Hematopoietic multipotent progenitor cell treated with erythropoietin and hydrocortisone succinate and interleukin-3 and kit ligand, for 4 days (in vitro differentiated cells): ENCODE data around the gene ZSWIM4.
"Not testable (repeated sequence)": the region's sequence is repeated elsewhere in the genome, so short reads cannot be mapped to it uniquely, and the experiment has no call there.

ENCODE experiments used
- DNase-seq: peaks from one replicate; pipeline ENCODE4 v3.0.0-alpha.2; 2015

ZSWIM4 gene

DNA sequence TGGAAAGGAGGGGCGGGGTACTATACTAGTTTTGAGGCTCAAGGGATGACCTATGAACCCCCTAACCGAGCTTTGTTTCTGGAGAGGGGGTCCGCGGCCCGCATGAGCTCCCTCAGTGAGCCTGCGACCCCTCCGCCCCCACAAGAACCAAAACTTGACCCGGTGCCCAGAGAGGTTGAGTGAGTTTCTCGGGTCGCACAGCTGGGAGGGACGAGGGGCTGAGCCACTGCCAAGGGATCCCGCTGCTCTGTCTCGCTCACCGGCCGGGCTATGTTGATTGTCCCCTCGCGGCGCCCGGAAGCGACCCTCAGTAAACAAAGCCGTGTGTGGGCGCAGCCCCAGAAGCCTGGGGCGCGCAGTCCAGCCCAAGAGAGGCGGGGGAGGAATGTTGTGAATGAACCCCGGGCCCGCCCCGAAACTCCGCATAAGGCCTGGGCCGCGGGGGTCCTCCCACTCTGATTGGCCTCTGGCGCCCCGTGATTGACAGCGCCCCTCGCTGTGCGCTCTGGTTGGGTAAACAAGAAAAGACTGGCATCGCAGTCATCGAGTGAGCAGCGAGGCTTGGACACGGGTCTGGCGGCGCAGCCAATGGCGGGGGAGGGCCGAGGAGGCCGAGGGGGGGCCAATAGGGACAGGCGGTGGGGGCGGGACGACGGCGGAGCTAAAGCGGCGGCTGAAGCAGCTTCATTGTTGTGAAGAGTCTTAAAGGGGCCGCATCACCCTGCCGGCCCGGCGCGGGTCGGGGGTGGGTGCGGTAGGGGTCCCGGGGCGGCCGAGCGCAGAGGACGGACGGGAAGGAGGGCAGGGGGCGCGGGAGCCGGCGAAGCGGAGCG is at the start of gene ZSWIM4:
Gene ZSWIM4, plus strand, starts transcription at position 687 of the 833 bp plus-strand sequence. CDS start 206 bp downstream, outside the sequence.
- peak; percentile 100 for DNase-seq

DNA sequence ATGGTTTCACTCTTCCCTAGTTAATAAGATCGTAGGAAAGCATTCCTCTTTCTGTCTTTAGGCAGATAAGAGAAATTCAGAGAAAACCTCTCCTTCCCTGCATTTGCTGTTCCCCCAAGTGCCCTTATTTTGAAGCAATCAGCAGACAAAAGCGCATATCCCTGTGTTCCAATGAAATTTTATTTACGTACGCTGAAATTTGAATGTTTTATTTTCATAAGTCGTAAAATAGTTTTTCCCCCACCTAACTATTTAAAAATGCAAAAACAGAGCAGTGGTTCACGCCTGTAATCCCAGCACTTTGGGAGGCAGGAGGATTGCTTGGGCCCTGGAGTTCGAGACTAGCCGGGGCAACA is 48.2 kb upstream of the ZSWIM4 start:
- DNase-seq = no peak

DNA sequence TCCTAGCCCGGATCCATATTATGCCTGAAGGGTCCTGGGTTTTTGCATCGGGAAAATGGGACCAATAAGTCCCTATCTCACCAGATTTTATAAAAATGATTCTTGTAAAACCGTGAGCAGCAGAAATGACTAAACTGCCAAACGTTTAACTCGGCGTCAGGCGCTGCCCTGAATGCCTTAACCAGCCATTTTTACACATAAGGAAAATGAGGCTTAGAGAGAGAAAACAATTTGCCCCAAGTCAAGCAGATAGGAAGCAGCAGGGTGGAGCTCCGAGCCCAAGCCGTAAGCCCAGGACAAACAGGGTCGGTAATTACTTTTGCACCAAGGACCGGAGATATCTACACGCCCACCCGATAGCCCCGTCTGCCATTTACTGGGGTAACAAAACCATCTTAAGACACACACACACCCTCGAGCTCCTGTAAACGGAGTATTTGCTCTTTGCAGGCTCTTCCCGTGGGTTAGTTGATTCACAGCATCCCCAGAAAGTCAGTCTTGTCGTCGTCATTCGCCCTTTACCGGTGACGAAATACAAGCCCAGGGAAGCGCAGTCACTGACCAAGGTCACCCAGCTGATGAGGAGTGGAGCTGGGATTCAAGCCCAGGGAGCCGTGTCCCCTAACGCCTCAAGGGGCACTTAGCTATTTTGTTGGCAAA is 46.9 kb upstream of the ZSWIM4 start:
- DNase-seq = peak; percentile 46

DNA sequence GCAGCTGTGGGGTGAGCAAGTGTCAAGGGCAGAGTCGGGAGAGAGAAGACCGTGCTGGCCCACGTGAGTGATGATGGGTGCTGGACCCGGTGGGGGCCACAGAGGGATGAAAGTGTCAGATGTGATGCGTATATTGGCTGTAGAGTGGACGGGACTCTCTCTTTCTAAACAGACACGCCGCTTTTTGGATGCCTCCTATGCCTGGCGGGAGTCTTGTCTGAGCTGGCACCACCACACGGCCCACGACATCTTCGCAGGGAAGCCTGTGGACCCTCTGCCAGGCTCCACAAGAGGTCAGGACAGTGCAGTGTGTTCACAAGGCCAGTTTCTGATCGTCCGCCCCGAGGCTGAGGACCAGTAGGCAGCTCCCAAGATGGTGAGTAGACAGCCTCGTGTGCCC is 43.8 kb upstream of the ZSWIM4 start:
- DNase-seq = no peak

DNA sequence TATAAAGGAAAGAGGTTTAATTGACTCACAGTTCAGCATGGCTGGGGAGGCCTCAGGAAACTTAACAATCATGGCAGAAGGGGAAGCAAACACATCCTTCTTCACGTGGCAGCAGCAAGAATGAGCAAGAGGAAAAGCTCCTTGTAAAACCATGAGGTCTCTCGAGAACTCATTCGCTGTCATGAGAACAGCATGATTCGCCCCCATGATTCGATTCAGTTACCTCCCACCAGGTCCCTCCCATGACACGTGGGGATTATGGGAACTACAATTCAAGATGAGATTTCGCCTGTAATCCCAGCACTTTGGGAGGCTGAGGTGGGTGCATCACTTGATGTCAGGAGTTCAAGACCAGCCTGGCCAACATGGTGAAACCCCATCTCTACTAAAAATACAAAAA is 41.6 kb upstream of the ZSWIM4 start:
- DNase-seq = not testable (repeated sequence)

DNA sequence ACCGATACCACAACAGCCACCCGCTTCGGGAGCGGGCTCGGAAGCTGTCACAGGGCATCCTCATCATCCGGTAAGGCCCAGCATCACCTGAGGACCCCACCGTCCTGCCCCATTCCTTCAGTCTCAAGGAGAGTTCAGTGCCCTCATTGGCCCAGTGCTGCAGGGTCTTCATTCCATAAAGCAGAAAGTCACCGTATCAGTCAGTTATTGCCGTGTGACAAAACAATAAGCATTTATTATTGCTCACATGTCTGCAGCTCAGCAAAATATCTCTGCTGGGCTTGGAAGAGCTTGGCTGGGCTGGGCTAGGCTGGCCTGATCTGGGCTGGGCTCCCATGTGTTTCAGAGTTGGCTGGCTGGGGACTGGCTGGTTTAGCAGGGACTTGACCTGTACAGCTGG is 39.0 kb upstream of the ZSWIM4 start:
- no peak for DNase-seq

DNA sequence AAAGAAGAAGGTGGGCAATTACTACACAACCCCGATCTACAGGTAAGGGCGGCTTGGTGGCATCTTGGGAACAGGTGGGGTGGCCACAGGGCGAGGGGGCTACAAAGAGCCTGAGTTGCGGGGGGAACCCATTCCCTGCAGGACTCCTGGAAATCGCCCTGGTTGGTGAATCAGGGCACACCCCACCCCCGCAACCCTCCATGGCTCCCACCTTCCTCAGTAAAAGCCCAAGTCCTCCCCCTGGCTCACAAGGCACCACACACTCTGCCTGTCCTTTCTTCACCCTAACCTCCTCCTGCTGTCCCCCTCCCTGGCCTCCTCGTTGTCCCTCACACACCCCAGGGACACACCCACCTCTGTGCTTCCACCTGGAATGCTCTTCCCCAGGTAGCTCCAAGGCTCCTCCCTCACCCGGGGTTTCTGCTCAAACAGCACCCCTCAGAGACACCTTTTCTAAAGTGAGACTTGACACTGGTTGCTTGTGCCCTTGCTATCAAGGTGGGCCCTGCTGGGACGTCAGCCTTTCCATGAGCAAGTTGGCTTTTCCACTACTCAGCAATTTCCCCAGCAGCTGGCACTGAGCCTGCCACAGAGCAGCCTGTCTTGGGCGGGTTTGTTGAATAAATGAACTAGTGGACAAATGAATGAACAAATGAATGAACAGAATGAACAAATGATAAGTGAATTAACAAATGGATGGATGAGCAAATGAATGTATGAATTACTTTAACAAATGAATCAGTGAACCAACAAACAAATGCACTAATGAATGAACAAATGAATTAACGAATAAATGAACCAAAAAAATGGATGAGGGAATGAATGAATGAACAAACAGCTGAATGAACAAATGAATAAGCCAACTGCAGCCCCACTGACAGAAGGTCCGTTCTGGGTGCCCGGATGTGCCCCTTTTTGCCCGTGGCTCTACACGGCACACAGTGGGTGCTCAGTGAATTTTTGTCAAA is 37.2 kb upstream of the ZSWIM4 start:
- DNase-seq = no peak

DNA sequence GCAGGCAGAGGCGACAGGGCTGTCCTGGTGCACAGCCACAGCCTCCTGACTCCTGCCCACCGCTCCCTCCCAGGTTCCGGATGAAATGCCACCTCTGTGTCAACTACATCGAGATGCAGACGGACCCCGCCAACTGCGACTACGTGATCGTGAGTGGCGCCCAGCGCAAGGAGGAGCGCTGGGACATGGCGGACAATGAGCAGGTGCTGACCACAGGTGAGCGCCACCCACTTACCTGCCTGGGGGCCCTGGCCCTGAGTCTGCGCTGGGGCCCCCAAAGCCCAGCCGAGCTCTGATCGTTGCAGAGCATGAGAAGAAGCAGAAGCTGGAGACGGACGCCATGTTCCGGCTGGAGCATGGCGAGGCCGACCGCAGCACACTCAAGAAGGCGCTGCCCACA is 36.4 kb upstream of the ZSWIM4 start:
- DNase-seq = no peak

DNA sequence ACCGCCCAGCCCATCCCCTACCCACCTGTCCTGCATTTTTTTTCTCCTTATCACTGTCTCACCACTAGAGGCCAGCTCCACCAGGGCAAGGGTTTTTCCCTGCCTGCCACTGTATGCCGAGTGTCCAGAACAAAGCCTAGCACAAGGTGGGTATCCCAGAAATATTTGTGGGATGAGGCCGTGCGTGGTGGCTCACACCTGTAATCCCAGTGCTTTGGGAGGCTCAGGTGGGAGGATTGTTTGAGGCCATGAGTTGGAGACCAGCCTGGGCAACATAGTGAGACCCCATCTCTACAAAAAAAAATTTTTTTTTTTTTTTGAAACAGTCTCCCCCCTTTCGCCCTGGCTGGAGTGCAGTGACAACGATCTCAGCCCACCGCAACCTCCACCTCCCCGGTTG is 33.8 kb upstream of the ZSWIM4 start:
- DNase-seq = no peak

DNA sequence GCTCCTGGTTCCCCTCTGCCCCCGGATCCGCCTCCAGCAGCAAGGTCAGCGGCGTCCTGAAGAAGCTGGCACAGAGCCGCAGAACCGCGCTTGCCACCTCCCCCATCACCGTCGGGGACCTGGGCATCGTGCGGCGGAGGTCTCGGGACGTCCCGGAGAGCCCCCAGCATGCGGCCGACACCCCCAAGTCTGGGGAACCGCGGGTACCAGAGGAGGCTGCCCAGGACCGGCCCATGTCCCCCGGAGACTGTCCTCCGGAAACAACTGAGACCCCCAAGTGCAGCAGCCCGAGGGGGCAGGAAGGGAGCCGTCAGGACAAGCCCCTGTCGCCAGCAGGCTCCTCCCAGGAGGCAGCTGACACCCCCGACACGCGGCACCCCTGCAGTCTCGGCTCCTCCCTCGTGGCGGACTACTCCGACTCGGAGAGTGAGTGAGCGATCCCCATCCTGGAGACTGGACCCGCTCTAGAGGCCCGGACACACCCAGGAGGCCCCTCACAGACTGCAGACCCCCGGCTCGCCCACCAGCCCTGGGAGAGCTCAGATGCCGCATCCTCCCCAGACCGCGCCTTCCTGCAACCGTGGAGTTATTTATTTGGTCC is 32.5 kb upstream of the ZSWIM4 start:
- no peak for DNase-seq

DNA sequence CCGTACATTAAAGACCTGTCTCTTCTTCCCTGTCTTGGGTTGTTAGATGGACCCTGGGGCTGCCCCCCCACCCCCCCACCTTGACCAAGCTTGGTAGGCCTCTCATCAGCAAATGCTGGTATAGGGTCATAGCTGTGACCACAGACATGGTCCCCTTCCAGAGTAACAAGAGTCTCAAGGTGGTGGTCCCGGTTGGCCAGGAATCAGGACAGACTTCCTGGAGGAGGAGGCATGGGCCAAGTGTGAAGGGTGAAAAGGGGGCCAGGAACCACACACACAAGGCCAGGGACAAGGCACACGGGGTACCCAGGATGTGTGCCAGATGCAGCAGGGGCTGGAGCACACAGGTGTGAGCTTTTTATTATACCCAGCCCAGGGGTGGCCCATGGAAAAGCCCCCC is 32.0 kb upstream of the ZSWIM4 start:
- DNase-seq = no peak

DNA sequence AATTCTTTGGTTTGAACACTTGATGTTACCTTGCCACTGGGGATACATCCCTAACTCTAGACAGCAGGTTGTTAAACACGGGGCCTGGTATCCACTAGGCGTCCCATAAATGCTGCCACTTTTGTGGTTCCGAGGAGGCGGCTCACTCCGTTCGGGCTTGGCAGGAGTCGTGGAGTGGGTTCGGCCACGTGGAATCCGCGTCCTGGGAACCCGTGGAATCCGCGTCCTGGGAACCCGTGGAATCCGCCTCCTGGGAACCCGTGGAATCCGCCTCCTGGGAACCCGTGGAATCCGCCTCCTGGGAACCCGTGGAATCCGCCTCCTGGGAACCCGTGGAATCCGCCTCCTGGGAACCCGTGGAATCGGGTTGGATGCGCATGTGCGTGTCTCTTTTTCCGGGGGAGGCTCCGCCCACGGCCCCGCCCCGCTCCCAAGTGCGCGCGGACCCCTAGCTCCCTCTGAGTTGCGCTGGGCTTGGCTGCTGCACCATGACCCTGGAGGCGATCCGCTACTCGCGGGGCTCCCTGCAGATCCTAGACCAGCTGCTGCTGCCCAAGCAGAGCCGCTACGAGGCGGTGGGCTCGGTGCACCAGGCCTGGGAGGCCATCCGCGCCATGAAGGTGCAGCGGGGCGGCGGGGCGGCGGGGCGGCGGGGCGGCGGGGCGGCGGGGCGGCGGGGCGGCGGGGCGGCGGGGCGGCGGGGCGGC is 31.0 kb upstream of the ZSWIM4 start, which contains the start of gene MRI1:
Gene MRI1, plus strand, starts transcription at position 422 of the 707 bp plus-strand sequence. Its CDS starts 67 bp downstream, at position 489.
- DNase-seq = peak; percentile 86

DNA sequence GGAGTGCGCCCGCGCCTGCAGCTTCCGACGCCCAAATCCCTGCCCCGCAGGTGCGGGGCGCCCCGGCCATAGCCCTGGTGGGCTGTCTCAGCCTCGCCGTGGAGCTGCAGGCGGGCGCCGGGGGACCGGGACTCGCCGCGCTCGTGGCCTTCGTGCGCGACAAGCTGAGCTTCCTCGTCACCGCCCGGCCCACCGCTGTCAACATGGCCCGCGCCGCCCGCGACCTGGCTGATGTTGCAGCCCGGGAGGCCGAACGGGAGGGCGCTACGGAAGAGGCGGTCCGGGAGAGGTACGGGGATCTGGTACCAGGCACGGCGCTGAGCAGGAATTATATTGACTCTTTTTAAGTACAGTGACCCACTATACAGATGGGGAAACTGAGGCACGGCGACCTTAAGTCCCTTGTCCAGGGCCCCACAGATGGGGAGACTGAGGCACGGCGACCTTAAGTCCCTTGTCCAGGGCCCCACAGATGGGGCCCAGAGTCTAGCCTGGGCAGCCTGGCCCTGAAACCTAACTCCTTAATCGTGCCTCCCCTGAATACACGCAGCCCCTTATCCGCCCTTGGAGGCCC is 30.3 kb upstream of the ZSWIM4 start:
- DNase-seq = peak; percentile 59

DNA sequence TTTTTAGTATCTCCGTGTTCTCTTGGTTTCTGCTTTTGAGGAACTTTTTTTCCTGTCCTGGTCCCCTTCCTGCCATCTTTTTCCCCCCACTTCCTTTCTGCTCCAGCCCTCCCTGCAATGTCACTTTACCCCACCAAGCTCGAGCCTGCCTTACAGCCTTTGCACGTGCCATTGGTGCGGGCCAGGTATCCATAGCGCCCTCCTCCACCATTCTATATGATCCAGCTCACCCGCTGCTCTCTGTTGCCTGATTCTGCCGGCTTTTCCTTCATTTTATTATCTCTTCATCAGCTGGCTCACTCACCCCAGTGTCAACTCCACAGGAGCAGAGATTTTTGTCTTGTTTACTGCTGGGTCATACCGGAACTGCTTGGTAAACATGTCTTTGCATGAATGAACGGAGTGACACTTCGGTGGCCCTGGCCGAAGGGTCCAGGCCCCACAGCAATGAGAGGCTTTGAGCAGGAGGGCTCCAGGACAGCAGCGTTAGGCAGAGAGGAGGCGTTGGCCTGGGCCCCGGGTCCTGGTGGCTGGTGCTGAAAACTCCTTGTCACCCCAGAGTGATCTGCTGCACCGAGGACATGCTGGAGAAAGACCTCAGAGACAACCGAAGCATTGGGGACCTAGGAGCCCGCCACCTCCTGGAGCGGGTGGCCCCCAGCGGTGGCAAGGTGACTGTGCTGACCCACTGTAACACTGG is 29.7 kb upstream of the ZSWIM4 start:
- no peak for DNase-seq

DNA sequence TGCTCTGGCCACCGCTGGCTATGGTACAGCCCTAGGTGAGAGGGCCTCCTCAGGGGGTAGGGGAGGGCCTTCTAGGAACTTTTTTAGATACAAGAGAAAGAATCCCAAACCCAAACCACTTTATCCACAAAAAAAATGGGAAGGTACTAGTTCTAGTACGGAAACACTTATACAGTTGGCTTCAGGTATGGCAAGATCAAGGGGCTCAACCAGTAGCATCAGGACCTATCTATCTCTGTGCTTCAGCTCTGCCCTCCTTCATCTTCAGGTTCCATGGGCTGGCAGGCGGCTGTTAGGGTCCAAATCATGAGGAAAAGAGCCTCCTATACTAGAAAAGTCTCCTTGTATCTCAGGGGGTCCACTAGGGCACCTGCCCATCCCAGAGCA is 29.2 kb upstream of the ZSWIM4 start:
- DNase-seq = no peak

DNA sequence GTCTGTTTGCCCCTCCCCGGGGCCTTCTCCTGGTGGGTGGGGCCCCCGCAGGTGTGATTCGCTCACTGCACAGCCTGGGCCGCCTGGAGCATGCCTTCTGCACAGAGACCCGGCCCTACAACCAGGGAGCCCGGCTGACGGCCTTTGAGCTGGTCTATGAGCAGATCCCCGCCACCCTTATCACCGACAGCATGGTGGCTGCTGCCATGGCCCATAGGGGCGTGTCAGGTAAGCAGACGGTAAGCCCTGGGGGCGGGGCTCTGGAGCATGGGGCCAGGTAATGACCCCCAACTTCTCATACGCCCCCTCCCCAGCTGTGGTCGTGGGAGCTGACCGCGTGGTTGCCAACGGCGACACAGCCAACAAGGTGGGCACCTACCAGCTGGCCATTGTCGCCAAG is 26.7 kb upstream of the ZSWIM4 start:
- no peak for DNase-seq

DNA sequence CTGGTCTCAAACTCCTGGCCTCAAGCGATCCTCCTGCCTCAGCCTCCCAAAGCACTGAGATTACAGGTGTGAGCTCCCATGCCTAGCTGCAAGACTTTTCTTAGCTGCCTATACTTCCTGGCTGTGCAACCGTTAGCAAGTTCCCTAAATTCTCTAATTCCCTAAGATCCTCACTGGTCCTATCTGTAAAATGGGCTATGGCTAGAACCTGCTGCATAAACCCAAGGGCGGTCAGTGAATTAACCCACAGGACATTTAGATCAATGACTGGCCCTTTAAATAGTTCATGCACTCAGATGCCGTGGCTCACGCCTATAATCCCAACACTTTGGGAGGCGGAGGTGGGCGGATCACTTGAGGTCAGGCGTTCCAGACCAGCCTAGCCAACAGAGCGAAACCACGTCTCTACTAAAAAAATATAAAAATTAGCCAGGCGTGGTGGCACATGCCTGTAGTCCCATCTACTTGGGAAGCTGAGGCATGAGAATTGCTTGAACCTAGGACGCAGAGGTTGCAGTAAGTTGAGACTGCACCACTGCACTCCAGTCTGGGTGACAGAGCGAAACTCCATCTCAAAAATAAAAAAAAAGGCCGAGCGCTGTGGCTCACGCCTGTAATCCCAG is 25.1 kb upstream of the ZSWIM4 start:
- no peak for DNase-seq

DNA sequence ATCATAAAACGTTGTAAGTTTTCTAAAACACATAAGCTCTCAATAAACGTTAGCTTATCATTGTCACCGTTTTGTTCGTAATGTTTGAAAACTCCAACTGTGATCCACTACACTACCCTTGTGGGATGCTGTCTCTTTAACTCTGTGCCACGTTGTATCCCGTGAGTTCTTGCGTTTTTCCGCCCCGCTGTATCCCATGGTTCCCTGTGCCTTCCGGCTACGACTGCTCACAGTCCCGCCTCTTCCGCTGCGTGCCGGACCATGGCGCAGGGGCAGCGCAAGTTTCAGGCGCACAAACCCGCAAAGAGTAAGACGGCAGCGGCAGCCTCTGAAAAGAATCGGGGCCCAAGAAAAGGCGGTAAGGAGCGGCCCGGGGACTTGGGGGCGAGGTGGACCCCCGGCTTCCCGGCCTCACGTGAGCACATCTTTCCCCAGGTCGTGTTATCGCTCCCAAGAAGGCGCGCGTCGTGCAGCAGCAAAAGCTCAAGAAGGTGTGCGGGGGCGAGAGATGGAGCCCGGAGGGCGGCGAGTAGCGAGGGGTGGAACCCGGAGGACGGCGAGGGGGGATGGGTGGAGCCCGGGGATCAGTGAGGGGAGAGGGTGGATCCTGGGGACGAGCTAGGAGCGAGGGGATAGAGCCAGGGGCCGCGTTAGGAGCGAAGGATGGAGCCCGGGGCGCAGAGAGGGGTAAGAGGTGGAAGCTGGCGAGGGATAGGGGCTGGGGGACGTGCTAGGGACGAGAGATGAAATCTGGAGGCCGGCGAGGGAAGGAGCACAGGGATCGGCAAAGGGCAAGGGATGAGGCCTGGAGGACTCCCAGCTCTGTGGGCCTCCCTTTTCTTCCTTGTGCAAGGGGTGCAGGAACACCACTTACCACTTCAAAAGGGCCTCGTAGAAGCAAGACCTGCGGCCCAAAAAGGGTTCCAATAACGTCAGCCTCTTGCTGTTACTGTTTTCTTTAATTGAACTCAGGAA is 20.7 kb upstream of the ZSWIM4 start, which contains the start of gene C19orf53:
Gene C19orf53, plus strand, starts transcription at position 240 of the 975 bp plus-strand sequence. Its CDS starts 22 bp downstream, at position 262.
- peak; percentile 97 for DNase-seq

DNA sequence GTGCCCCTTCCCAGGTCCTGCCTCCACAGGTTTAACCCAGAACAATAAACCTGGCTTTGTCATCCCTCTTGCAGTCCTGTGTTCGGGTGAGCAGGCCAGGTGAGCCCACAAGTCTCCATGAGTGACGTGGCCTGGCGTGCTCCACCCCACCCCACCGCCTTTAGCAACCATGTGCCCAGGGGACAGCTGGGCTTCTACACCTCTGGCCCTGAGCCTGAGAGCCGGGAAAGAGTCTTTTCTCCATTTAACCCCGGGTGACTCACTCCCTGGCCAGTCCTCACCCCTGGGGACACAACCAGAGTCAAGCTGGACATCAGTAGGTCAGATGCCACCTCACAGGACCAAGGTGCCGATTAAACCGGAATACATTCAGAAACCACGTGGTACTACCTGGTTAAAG is 16.8 kb upstream of the ZSWIM4 start:
- DNase-seq = no peak
